G401 (cell line): Measurements from ENCODE around the gene GABRD. TPM values are rescaled to one million over a fixed set of nuclear protein-coding genes. Genes with fewer than 3 reads are reported as not detected.
"Not testable (repeated sequence)": the region's sequence is repeated elsewhere in the genome, so short reads cannot be mapped to it uniquely, and the experiment has no call there.

ENCODE experiments used
- DNase-seq: peaks from one replicate; pipeline ENCODE4 v3.0.0-alpha.2; 2015; ENCODE audit warnings: low spot score
- in situ Hi-C: cut with HindIII; loops from 2 replicates; pipeline ENCODE4 v1.10.0; 2016; ENCODE audit warnings: low sequenced_read_pairs, mixed read lengths
- total RNA-seq: library from RNA; depleted of rRNA; stranded (reverse); fragments of >200 nt; shearing (Covaris generic); gene quantifications from 2 replicates; pipeline ENCODE4 v1.2.3, GENCODE V29; 2014; rRNA removed

GABRD gene
- 1.1 and 1.2 TPM in 2 replicates for total RNA-seq

- in situ Hi-C loops, result no loop called here
- peak; percentile 45 for DNase-seq
Measured at GRCh38 chr1:2019172-2019543, at the start of gene GABRD. Gene GABRD, plus strand, starts transcription at chr1:2019345. Its CDS starts 79 bp downstream, at chr1:2019424.

GRCh38 chr1:1969505-1969900 lies 49.6 kb upstream of the GABRD start:
- in situ Hi-C loops, result no loop called here
- DNase-seq, result no peak

GRCh38 chr1:1969953-1970716 lies 49.0 kb upstream of the GABRD start:
- in situ Hi-C loops, result no loop called here
- DNase-seq, result no peak

GRCh38 chr1:1971017-1971416 lies 48.1 kb upstream of the GABRD start:
- DNase-seq, result no peak
- in situ Hi-C loops, result no loop called here

- in situ Hi-C loops, result no loop called here
Measured at GRCh38 chr1:1971688-1972087, 47.5 kb upstream of the GABRD start.

GRCh38 chr1:1972976-1973715 lies 46.0 kb upstream of the GABRD start:
- no peak for DNase-seq
- in situ Hi-C loops, result no loop called here

More at GRCh38 chr1:1971688-1972087, 47.5 kb upstream of the GABRD start:
- no peak for DNase-seq

- no peak for DNase-seq
- in situ Hi-C loops, result no loop called here
Measured at GRCh38 chr1:1973716-1974642, 45.2 kb upstream of the GABRD start.

- in situ Hi-C loops, result no loop called here
- no peak for DNase-seq
Measured at GRCh38 chr1:1974834-1975233, 44.3 kb upstream of the GABRD start.

- in situ Hi-C loops, result no loop called here
- no peak for DNase-seq
Measured at GRCh38 chr1:1975535-1975934, 43.6 kb upstream of the GABRD start.

- in situ Hi-C loops, result no loop called here
Measured at GRCh38 chr1:1976031-1976430, 43.1 kb upstream of the GABRD start.

GRCh38 chr1:1978108-1978507 lies 41.0 kb upstream of the GABRD start:
- DNase-seq, result no peak
- in situ Hi-C loops, result no loop called here

More at GRCh38 chr1:1976031-1976430, 43.1 kb upstream of the GABRD start:
- no peak for DNase-seq

GRCh38 chr1:1978690-1979481 lies 40.3 kb upstream of the GABRD start:
- in situ Hi-C loops, DNase-seq: not testable (repeated sequence)

- DNase-seq, result no peak
Measured at GRCh38 chr1:1979482-1980165, 39.5 kb upstream of the GABRD start.

GRCh38 chr1:1980467-1981141 lies 38.5 kb upstream of the GABRD start:
- DNase-seq, result no peak
- in situ Hi-C loops, result no loop called here

More at GRCh38 chr1:1979482-1980165, 39.5 kb upstream of the GABRD start:
- in situ Hi-C loops, result no loop called here

- in situ Hi-C loops, result no loop called here
- DNase-seq, result no peak
Measured at GRCh38 chr1:1981142-1981500, 38.0 kb upstream of the GABRD start.

- DNase-seq, in situ Hi-C loops: not testable (repeated sequence)
Measured at GRCh38 chr1:1981631-1982327, 37.4 kb upstream of the GABRD start.
